ENCODE measurements around the gene DARS1. TPM values are rescaled to one million over a fixed set of nuclear protein-coding genes. Genes with fewer than 3 reads are reported as not detected.
A peak's percentile ranks its signal among the peaks of the same experiment; 100 is the strongest.
"Not testable (repeated sequence)": the region's sequence is repeated elsewhere in the genome, so short reads cannot be mapped to it uniquely, and the experiment has no call there.

The DARS1 gene
- polyA plus RNA-seq, 3 donors: 24.4 to 53.0 (median 46.2) TPM

GRCh38 chr2:135885709-135886108 lies 99.7 kb downstream of the DARS1 start:
- Mint-ChIP-seq H3K4me1 (peaks cover 7% of the 10 kb centered on the region), H3K27me3 (ENCODE audit: low read depth in 3 of 3) (peaks cover 0 to 3% (median 2%) of the 10 kb centered on the region in 3 donors), H3K9me3 (peaks cover 3 to 14% (median 8%) of the 10 kb centered on the region in 7 donors), H3K4me3 (no peak overlapping the region), H3K27ac (no peak overlapping the region), H3K36me3 (no peaks in the 10 kb centered on the region)
- TF ChIP-seq CTCF (IDR thresholded peaks at IDR 0.05): no peak
- intact Hi-C loops (cut with micrococcal nuclease): loop anchor here in 1 of 2 donors (10.0 kb wide), 1 partner anchor 141 kb away; the partner anchor contains the start of gene UBXN4
- Histone ChIP-seq H3K4me3 (replicated peaks in 1 of 3; ENCODE audit: low read depth in 2 of 3, low read length in 3 of 3) (no peak overlapping the region), H2AFZ (ENCODE audit: insufficient read depth, low read depth, low read length, poor library complexity, severe bottlenecking) (no peak overlapping the region), H3K79me2 (ENCODE audit: insufficient read depth, low read length) (no peaks in the 10 kb centered on the region), H3K4me2 (replicated peaks; ENCODE audit: extremely low read depth, low read length, poor library complexity, severe bottlenecking) (no peak overlapping the region), H3K27ac (ENCODE audit: low read depth in 1 of 2, low read length in 2 of 2) (no peak overlapping the region), H4K20me1 (ENCODE audit: insufficient read depth, low read length) (no peaks in the 10 kb centered on the region), H3K36me3 (replicated peaks in 1 of 2; ENCODE audit: control insufficient read depth in 1 of 2, insufficient read depth in 2 of 2, low read length in 2 of 2) (no peaks in the 10 kb centered on the region), H3K9me3 (replicated peaks in 1 of 2; ENCODE audit: control insufficient read depth in 1 of 2, insufficient read depth in 1 of 2, low read length in 2 of 2) (peaks cover 0 to 9% of the 10 kb centered on the region in 2 donors), H3K27me3 (ENCODE audit: control insufficient read depth in 2 of 2, insufficient read depth in 2 of 2, low read length in 2 of 2) (no peaks in the 10 kb centered on the region), H3K4me1 (ENCODE audit: control insufficient read depth in 1 of 2, insufficient read depth in 2 of 2, low read length in 2 of 2) (peaks cover 7 to 8% of the 10 kb centered on the region in 2 donors), H3K9ac (ENCODE audit: insufficient read depth, low read length, poor library complexity, severe bottlenecking) (no peak overlapping the region)
- no peak for DNase-seq
- WGBS (ENCODE audit: insufficient coverage): 96% methylated on average over 3 of the region's 4 CpGs

GRCh38 chr2:135882415-135882814 lies 103.0 kb downstream of the DARS1 start:
- Histone ChIP-seq H3K4me2 (replicated peaks; ENCODE audit: extremely low read depth, low read length, poor library complexity, severe bottlenecking) (no peak overlapping the region), H3K79me2 (ENCODE audit: insufficient read depth, low read length) (no peaks in the 10 kb centered on the region), H3K36me3 (replicated peaks in 1 of 2; ENCODE audit: control insufficient read depth in 1 of 2, insufficient read depth in 2 of 2, low read length in 2 of 2) (no peaks in the 10 kb centered on the region), H4K20me1 (ENCODE audit: insufficient read depth, low read length) (no peaks in the 10 kb centered on the region), H3K9me3 (replicated peaks in 1 of 2; ENCODE audit: control insufficient read depth in 1 of 2, insufficient read depth in 1 of 2, low read length in 2 of 2) (no peaks in the 10 kb centered on the region), H3K4me1 (ENCODE audit: control insufficient read depth in 1 of 2, insufficient read depth in 2 of 2, low read length in 2 of 2) (no peaks in the 10 kb centered on the region), H3K9ac (ENCODE audit: insufficient read depth, low read length, poor library complexity, severe bottlenecking) (no peak overlapping the region), H3K27me3 (ENCODE audit: control insufficient read depth in 2 of 2, insufficient read depth in 2 of 2, low read length in 2 of 2) (no peaks in the 10 kb centered on the region), H3K4me3 (replicated peaks in 1 of 3; ENCODE audit: low read depth in 2 of 3, low read length in 3 of 3) (no peak overlapping the region), H2AFZ (ENCODE audit: insufficient read depth, low read depth, low read length, poor library complexity, severe bottlenecking) (no peak overlapping the region), H3K27ac (ENCODE audit: low read depth in 1 of 2, low read length in 2 of 2) (no peak overlapping the region)
- no peak for DNase-seq
- H3K27ac Mint-ChIP-seq: no peak overlapping the region
- intact Hi-C loops (cut with micrococcal nuclease): loop anchor here in 1 of 2 donors (10.0 kb wide), 1 partner anchor 138 kb away; the partner anchor contains the start of gene UBXN4
- 94% methylated on average over 3 of the region's 3 CpGs for WGBS (ENCODE audit: insufficient coverage)
- no peaks in the 10 kb centered on the region for H3K36me3 Mint-ChIP-seq
- peaks cover 0 to 2% (median 0%) of the 10 kb centered on the region in 7 donors for H3K9me3 Mint-ChIP-seq
- no peak for TF ChIP-seq CTCF (IDR thresholded peaks at IDR 0.05)
- peaks cover under 1 to 2% (median 1%) of the 10 kb centered on the region in 3 donors for H3K27me3 Mint-ChIP-seq (ENCODE audit: low read depth in 3 of 3)
- no peak overlapping the region for H3K4me3 Mint-ChIP-seq
- no peaks in the 10 kb centered on the region for H3K4me1 Mint-ChIP-seq

GRCh38 chr2:135876770-135877169 lies 108.7 kb downstream of the DARS1 start:
- DNase-seq; H3K9me3 Mint-ChIP-seq; H3K27me3 Mint-ChIP-seq (ENCODE audit: low read depth in 3 of 3); H4K20me1 ChIP-seq (ENCODE audit: insufficient read depth, low read length); H3K9me3 ChIP-seq (replicated peaks in 1 of 2; ENCODE audit: control insufficient read depth in 1 of 2, insufficient read depth in 1 of 2, low read length in 2 of 2); H3K27me3 ChIP-seq (ENCODE audit: control insufficient read depth in 2 of 2, insufficient read depth in 2 of 2, low read length in 2 of 2); H3K36me3 ChIP-seq (replicated peaks in 1 of 2; ENCODE audit: control insufficient read depth in 1 of 2, insufficient read depth in 2 of 2, low read length in 2 of 2); H3K36me3 Mint-ChIP-seq; intact Hi-C loops (cut with micrococcal nuclease): not testable (repeated sequence)
- H3K79me2 ChIP-seq (ENCODE audit: insufficient read depth, low read length): peaks cover 44% of the 10 kb centered on the region
- peak overlapping the region; percentile 82 for H3K4me2 ChIP-seq (replicated peaks; ENCODE audit: extremely low read depth, low read length, poor library complexity, severe bottlenecking)
- H2AFZ ChIP-seq (ENCODE audit: insufficient read depth, low read depth, low read length, poor library complexity, severe bottlenecking): peak overlapping the region; percentile 92
- H3K4me3 ChIP-seq (replicated peaks in 1 of 3; ENCODE audit: low read depth in 2 of 3, low read length in 3 of 3): peak overlapping the region; percentile 52 to 81 (median 77)
- Mint-ChIP-seq H3K4me1 (peaks cover 22% of the 10 kb centered on the region), H3K27ac (peak overlapping the region in 6 of 7 donors; percentile 26 to 90 (median 75)), H3K4me3 (peak overlapping the region; percentile 88 to 89)
- peaks cover 12 to 15% of the 10 kb centered on the region in 2 donors for H3K4me1 ChIP-seq (ENCODE audit: control insufficient read depth in 1 of 2, insufficient read depth in 2 of 2, low read length in 2 of 2)
- peak overlapping the region; percentile 82 for H3K9ac ChIP-seq (ENCODE audit: insufficient read depth, low read length, poor library complexity, severe bottlenecking)
- peak overlapping the region in 1 of 2 donors; percentile 1 for H3K27ac ChIP-seq (ENCODE audit: low read depth in 1 of 2, low read length in 2 of 2)
- WGBS (ENCODE audit: insufficient coverage): 73% methylated on average over 9 of the region's 15 CpGs
